HG03039 (cell line): ENCODE results near the gene FOXA2.

Experiments
- ATAC-seq: cut with Tn5 transposase; IDR thresholded peaks from one replicate; pipeline ENCODE4 v1.9.1; 2021; ENCODE audit warnings: mild to moderate bottlenecking, moderate library complexity; ENCODE audit not compliant: unreplicated experiment

The FOXA2 gene

DNA sequence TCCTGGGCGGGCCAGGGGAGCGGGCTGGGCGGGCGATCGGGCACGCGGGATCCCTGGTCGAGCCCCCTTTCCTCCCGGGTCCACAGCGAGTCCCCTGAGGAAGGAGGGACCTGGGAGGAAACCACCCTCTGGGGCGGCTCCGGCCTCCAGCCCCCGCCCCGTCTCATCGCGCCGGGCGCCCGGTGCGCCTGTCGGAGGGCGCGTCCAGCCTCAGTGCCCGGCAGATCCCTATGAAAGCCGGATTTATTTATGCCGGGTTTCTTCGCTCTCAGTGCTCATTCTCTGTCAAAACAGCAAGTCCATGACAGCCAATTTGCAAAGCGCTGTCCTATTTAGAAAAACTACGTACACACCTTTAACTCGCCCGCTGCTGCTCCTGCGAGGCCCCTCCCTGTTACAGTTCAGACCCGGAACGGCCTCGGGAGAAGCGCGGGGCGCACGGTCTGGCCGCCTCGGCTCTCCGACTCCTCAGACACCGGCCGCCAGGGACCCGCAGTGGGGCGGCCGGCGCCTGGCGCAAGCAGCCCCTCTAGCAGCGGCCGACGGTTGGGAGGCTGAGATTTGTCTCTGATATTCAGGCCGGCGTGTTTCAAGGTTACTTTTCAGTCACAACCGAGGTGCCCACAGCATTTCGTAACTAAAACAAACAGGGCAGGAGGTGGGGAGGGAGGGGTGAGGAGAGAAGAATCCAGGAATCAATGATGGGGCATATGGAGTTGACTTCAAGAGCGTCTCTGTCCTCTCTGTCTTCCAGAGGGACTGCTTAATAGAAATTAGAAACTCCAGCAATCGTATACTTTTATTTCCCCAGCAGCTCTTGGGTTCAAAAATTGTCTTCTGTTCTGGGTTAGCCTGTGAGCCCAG, 782 bp upstream of the FOXA2 start:
- ATAC-seq, result no peak

DNA sequence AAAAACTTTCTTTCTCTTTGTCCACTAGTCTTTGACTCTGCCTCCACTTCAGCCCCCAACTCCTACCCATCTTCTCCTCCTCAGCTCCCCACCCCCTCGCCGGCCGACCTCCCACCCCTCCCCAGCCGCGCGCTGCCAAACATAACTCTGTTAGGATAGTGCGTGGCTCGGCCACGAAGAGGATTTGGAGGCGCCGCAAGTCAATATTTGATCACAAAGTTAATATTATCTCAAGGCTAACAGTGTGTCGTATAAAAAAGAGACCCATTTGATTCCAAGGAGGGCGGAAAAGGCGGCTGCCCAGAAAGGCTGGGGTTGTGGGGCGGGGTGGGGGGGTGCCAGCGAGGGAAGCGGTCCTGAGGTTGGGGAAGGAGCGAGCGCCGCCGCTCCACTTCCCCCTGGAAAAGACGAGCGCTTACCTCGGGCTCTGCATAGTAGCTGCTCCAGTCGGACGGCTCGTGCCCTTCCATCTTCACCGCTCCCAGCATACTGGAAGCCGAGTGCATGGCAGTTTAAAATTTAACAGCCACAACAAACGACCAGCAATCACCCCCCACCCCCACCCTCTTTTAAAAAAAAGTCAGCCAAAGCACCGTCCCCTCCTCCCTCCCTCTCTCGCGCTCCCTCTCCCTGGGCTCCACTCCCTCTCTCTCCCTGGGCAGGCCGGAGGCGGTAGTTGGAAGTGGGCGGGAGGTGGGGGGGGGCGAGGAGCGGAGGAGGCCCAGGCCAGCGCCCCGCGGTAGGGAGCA, 425 bp downstream of the FOXA2 start:
- no peak for ATAC-seq

DNA sequence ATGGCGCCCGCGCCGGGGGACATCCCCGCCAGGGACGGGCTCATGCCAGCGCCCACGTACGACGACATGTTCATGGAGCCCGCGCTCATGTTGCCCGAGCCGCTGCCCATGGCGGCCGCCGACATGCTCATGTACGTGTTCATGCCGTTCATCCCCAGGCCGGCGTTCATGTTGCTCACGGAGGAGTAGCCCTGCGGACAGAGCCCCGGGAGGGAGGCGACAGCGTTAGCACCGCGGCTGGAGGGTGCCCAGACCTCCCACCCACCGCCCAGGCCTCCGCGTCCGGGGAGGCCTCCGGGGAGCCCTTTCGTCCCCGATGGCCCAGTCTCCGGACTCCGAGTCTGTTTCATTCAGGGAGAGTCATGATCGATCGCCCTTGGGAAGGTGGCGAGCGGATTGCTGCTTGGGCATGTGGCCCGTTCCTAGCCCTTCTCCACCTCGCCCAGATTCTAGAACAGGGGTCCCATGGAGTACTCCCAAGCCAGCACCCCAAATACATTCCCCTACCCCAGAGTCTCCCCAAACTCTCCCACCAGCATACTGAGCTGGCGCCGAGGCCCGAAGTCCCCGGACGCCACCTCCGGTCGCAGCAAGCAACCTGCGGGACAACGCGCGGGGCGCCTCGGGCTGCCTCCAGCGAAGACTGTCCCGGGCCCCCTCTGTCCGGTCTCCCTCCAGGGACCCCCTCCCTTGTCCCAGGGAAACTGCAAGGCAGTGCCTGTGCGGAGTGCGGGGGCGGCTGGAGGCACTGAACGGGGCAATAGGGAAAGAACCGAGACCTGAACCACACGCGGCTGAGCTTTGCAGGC, 1.2 kb downstream of the FOXA2 start:
- ATAC-seq, result no peak

DNA sequence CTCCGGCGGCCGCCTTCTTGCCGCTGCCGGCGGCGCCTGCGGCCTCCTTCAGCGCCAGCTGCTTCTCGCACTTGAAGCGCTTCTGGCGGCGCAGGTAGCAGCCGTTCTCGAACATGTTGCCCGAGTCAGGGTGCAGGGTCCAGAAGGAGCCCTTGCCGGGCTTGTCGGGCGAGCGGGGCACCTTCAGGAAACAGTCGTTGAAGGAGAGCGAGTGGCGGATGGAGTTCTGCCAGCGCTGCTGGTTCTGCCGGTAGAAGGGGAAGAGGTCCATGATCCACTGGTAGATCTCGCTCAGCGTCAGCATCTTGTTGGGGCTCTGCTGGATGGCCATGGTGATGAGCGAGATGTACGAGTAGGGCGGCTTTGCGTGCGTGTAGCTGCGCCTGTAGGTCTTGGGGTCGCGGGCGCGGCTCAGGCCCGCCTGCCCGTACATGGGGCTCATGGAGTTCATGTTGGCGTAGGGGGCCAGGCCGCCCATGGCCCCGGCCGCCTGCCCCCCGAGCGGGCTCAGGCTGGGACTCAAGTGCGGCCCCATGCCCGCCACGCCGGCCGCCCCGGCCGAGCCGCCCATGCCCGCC, 1.9 kb downstream of the FOXA2 start:
- ATAC-seq, result no peak

DNA sequence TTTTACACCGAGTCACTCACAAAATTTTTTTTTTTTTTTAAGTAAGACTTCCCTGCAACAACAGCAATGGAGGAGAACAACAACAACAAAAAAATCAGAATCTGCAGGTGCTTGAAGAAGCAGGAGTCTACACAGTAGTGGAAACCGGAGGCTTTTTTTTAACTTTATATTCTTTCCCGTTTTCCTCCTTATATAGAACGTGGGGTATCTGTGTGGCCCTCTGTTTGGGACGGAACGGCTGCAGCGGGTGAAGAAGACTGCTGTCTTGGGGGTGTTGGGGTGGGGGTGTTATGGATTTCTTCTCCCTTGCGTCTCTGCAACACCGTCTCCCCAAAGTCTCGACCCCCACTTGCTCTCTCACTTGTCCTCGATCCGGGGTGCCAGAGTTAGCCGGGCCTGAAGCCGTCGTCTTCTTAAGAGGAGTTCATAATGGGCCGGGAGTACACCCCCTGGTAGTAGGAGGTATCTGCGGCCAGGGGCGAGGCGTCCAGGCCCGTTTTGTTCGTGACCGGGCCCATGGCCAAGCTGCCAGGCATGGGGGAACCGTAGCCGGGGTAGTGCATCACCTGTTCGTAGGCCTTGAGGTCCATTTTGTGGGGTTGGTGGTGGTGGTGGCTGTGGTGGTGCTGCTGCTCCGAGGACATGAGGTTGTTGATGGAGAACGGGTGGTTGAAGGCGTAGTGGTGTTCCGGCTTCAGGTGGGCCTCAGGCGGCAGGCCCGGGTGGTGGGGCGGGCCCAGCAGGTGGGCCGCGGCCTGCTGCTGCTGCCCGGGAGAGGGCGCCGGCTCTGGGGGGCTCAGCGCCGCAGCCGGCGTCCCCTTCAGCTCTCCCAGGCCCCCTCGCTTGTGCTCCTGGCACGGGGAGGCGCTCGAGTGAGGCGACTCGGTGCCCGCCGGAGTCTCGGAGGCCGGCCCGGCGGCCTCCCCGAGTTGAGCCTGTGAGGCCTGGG, 2.7 kb downstream of the FOXA2 start:
- no peak for ATAC-seq

DNA sequence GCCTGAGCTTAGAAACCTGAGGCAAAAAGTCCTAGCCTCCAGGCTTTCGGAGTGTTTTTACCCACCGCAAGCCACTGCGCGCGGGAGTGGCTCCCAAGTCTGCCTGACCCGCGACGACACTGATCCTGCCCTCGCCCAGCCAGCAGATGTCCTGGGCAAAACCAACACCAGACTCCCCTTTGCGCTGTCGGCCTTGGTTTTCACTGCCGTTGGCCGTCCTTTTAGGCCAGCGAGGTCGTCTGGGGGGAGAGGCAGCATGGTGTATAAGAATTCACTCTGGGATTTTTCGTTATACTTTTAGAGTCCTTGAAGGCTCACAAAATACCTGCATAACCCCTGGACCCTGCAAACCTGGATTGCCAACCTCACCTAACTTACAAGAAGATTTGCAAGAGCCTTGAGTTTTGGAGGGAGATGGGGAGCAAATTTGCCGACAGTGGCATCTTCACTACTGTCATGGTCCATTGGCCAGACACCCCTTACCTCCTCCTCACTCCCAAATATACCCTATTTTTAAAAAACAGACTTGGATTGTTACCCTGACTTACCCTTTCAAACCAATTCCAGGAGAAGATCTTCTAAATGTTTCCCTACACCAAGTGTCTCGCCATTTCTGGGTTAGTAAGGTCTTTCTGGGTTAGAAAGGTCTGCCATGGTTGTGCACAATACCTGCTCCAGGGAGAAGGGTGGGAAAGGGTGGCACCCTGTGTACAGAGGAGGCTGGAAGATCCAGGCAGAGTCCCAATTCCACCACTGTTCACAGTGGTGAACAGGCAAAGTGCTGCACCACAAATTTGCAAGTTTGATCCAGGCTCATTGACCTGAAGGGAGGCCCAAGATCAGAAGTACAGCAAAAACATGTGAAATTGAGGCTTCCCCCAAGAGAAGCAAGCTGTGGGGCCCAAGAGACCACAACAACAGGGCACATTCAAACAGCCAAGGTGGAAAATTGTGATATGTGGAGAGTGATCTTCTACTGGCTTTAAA, 4.4 kb downstream of the FOXA2 start:
- ATAC-seq, result no peak

DNA sequence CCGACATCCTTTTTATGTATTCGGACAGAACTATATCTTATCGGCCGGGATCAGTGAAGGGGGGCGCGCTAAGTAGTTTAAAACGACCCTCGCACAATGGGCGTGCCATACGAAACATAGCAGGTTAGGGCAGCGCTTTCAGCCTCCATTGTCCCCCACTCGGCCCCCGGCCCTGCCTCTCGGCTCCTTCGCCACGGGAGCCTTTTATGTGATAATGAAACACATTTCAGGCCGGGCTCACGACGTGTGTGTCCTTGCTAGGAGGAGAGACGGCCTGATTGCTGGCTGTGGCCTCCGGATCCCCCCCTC, 5.3 kb downstream of the FOXA2 start:
- no peak for ATAC-seq

DNA sequence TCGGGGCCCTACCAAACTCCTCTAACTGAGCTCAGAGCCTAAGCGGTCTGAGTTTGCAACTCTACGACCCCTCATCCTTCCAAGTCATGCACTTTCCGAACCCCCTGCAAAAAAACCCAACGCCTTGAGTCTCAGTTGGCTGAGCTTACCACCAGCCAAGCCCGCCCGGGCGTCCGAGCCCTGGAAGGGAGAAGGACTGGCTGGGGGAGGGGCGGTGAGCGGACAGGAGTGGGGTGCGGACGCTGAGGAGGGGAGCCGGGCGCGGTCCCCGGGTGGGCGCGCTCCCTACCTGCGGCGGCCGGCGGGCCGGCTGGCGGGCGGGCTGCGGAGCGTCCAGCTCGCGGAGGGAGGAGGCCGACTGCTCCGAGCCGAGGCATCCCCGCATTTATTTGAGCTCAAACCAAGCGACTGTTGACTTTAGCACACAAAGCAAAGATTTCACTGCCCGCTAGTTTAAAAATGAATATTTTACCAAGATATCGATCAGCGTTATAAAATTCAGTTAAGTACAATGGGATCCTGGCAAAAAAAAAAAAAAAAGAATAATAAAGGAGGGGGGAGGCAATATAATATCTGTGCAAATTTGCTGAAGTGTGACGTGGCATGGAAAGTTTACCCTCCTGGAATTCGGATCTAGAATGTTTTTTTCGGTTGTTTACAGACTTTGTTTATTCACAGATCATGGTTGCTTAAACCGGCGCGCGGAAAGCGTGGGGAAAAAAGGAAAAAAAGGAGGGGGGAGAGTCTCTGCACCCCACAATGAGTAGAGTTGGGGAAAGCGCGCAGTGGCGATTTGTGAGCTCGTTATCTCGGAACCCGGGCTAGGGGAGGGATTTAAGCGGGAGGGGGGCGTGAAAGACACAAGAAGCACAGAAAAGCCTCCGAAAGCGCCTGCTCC, 5.9 kb downstream of the FOXA2 start:
- ATAC-seq, result no peak

DNA sequence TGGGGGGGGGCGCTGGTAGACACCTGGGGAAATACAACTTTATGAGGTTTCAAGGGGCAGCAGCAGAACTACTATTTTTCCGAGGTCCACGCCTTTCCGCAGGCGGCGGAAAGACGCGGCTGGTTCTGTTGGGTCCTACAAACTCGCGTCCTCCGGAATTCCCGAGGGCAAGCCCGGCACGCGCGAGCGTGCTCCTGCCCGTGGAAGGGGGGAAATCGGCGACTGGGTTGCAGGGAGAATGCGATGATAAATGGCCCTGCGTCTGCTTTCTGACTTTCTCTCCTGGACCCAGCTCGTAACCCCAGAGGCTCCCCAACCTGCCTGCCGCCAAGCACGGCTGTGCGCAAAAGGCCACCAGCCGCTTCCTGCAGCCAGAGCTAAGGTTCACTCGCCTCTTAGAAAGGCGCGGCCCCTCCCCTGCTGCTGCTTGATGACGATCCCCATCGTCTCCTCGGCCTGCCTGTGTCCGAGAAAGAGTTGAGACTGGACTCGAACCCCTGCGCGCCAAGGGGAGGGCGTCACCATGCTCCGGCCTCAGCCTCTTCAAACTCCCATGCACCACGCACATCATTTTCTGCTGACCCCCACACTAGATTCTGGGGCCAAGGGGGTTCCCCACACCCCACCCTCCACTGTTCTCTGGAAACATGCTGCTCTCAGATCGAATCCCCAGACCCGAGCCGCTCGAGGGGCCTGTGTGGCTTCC, 6.7 kb downstream of the FOXA2 start:
- ATAC-seq, result no peak

DNA sequence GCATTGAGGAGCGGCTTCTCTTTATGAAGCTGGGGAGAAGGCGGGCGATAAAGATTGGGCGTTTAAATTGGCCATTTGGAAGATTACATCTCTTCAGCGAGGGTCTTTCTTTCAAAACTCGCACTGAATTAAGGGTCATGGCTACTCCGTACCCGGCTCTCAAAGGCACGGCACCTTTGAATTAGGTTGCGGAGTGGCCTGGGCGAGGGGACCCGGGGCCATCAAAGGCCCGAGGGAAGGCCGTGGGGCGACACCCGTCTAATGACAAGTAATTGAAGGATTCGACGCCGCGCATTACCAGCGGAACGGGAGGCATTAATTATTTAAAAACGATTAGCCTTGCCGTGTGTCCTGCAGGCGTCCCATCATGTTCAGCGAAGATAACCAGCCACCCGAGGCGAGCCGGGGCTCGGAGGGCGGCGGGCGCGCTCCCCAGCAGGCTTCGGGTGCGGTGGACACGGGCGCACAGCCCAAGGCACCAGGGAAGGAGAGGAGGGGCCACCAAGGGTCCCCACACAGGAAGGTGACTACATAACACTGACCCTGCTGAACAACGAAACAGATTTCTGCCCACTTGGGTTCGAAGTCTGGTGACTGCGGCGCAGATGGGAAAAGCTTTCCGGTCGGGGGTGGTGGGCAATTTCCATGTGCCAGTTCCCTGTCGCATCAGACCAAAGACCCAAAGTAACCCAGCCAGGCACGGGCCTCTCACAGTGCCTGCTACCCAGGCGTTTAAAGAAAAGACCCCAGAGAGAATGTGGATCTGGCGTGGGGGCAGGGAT, 7.4 kb downstream of the FOXA2 start:
- no peak for ATAC-seq

DNA sequence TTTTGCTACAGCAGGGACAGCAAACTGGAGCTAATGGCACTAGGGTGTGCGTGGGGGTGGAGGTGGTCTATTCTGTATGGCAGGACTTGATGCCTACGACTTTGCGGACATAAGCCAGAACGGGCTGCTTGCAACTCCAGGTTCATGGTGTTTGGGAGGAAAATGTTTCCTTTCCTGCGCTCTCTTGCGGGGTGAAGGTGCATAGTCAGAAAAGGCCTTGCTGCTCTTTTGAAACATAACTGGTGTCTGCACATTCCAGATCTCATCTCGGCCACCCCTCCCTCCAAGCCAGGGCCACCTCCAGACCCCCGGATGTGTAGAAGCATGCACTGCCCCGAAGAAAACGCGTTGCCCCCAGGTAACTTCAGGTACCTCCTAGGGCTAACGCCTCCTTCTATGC, 8.1 kb downstream of the FOXA2 start:
- ATAC-seq, result no peak

DNA sequence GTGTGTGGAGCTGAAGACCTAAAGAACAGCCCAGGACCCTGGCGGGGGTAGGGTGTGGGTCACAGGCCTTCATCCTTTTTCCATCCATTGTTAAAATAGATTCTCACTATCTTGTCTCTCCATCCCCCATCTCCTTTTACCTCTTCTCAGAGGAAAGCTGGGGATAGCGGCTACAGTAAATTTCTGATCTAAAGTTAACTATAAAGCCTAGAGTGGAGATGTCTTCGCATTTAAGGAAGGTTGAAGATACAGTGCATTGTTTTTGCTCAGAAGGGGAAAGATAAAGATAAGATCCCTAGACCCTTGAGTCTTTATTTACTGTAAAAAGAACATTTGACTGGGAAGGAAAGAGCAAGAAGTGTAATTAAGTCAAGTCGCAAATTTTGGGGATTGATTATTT, 8.6 kb downstream of the FOXA2 start:
- no peak for ATAC-seq

DNA sequence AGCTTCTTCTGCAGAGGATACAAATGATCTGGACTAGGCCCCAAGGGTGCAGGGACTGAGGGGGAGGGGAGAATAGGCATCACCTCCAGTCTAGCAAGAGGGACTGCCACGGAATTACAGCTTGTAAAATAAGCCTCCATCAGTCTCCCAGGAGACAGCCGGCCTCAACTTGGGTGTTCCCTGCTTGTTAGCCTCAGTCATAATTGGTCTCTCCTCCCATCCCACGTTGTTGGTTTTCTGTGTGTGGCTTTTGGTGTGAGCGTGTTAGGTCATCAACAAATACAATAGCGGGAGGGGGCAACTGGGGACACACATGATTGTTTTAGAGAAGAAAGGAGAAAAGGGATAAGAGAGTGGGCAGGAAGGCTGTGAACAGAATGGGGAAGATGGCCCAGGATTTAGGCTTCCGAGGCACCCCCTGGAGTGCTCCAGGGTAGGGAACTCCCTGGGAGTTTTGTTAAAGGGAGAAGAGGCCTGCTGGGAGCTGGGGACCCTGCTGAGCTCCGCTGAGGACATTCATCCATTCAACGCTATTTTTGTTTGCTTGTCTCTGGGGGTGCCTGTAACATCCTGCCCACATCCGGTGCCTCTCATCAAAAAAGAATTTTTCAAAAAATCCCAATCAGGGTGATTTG, 9.2 kb downstream of the FOXA2 start:
- ATAC-seq, result no peak

DNA sequence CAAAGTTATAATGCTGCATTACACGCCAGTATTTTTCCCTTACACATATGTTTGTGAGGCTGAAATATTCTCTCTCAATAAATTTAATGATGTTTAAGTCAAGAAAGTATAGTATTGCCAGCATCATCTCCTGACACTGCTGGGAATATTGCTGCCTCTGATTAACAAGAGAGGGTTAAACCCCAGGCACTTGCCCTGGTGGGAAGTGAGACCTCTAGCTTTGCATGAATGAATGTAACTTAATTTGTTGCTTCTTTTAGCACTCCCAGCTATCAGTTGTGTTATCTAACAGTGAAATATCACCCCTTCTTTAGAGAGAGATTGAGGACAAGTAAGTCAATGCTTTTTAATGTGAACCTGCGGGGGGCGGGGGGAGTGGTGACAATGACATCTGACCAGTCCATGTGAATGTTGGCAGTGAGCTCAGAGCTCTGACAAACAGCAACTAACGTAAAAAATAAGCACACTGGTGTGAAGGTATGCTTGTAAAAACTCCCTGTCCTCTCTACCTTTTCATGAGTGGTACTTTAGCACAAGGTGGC, 9.8 kb downstream of the FOXA2 start:
- no peak for ATAC-seq

DNA sequence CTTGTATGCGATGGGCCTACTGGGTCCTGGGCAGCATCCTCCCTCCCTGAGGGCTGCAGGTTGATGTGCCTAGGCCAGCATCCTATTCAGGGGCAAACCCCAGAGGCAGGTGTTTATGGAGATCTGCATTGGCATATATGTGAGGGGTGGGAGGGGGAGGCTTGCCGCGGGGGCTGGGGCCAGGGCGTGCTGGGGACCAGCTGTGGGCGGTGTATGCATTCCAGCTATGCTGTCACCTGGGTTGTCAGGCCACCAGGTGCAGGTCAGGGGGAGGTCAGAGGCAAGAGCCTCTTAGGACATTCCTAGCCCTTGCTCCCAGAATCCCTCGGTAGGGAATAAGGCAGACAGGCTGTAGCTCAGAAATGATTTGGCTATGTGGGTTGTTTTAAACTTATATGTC, 11.9 kb downstream of the FOXA2 start:
- no peak for ATAC-seq

DNA sequence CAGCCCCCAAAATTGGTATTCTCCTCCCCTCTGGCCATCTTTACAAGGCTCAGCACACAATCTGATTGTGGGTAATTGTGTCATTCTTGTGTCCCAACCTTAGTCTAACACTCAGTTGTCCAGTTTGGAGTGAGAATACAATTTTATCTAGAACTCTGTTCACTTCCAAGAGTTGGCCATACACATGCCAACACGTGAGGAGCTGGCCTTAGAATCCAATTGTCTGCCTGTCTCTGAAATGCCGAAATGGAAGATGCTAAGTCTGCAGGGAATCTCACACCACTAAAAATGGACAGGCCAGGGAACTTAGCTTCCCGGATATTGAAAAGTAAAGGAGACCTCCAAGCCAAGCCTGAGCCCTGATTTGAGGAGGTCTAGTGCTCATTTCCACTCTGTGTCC, 12.3 kb downstream of the FOXA2 start:
- no peak for ATAC-seq
